Psoas muscle (tissue), 8 donors: ENCODE data around the gene BARHL2. TPM values are rescaled to one million over a fixed set of nuclear protein-coding genes. Genes with fewer than 3 reads are reported as not detected.

Experiments
- ATAC-seq, 4 donors: fragments of 200-7000 bp; cut with Tn5 transposase; one replicate each; pipeline ENCODE4 v1.9.1; 2020; ENCODE audit warnings: moderate library complexity in 3 of 4, mild to moderate bottlenecking in 2 of 4
- DNase-seq, 2 donors: peaks; one replicate each; pipeline ENCODE4 v3.0.0-alpha.2; 2020
- H3K27ac ChIP-seq: fragments of 200-600 bp; one replicate; pipeline ENCODE4 v1.8.0; 2022
- H3K27me3 ChIP-seq, 3 donors: fragments of 200-600 bp in 1 of 3; one replicate each; pipeline versions ENCODE4 v1.6.1 to v1.8.0; 2013 to 2022; ENCODE audit warnings: low read length in 2 of 3, mild to moderate bottlenecking in 2 of 3, moderate library complexity in 1 of 3; ENCODE audit not compliant: insufficient read depth in 3 of 3
- H3K36me3 ChIP-seq, 2 donors: fragments of 200-600 bp in 1 of 2; one replicate each; pipeline versions ENCODE4 v1.6.1 to v1.8.0; 2013 to 2022; ENCODE audit warnings: low read depth in 1 of 2, mild to moderate bottlenecking in 1 of 2, moderate library complexity in 1 of 2; ENCODE audit not compliant: insufficient read depth in 1 of 2
- H3K4me1 ChIP-seq: fragments of 200-600 bp; one replicate; pipeline ENCODE4 v1.8.0; 2022
- H3K4me3 ChIP-seq: fragments of 200-600 bp; one replicate; pipeline ENCODE4 v1.8.0; 2022; ENCODE audit warnings: mild to moderate bottlenecking
- H3K9me3 ChIP-seq: fragments of 200-600 bp; one replicate; pipeline ENCODE4 v1.8.0; 2022
- WGBS, 3 donors: extraction: QIAGEN DNeasy Blood & Tissue Kit; methylation state at CpG; one replicate each; pipeline versions ENCODE4 v1.1.6 to v1.1.7; 2013; 5-methylcytosine and 5-hydroxymethylcytosine counted together
- intact Hi-C, 2 donors: fragments of 100-400 bp; cut with DNase I; formaldehyde crosslinking; loops; one replicate each; pipeline versions ENCODE4 v1.11.0 to v1.14.2; 2022
- polyA plus RNA-seq, 3 donors: library from polyadenylated mRNA; stranded (reverse); fragments of 200-250 nt; gene quantifications; one replicate each; pipeline ENCODE4 v1.2.3, GENCODE V29; 2013
- total RNA-seq, 4 donors: library from RNA; stranded (reverse); fragmentation: NEBNext Ultra II Directional in 2 of 4; extraction: Animal tissue kit (Norgen Biotek cat#: 25700) in 2 of 4; gene quantifications; one replicate each; pipeline versions ENCODE4 v1.2.1 to v1.2.4, GENCODE V29; 2021 to 2023
- TF ChIP-seq, protein P1 (sequence below): fragments of 200-600 bp; IDR thresholded peaks from one replicate; pipeline ENCODE4 v1.8.0; 2022; ENCODE audit warnings: antibody characterized with exemption
- donor health status: healthy with polysubstance abuse.
- donor health status: DM: no; HTN: no; CAD: no; lungs with moderate emphysema.
- donor health status: Bipolar disorder and iron deficiency.
- donor health status: healthy.
- donor health status: DM: yes; HTN: yes; CAD: no.
- donor health status: DM: no; HTN: no; CAD: no.
- donor health status: DM: no; HTN: no; CAD: no.
- donor health status: DM: yes; HTN: yes; CAD: no.

Gene BARHL2
- total and polyA plus RNA-seq, 7 donors: not detected

DNA sequence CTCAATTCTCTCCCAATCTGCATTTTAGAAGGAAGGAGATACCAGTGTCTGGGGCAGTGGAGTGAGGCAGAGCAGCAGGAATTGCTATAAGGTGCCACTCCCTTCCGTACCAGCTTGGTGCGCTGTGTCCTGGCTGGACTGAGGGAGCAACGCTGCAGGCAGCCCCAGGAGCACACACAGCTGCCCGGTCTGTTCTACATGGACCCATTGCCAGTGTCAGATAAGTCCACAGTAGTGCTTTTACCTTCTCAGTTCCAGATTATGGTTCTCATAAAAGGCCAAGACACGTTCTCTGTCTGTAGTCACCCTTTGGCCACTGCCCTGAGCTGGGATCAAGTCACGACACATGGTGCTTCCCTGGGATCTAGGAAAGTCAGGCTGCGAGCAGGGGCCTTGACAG lies 44.1 kb upstream of the BARHL2 start:
- intact Hi-C loops: no loop called here
- Histone ChIP-seq H3K4me3 (no peak overlapping the region), H3K9me3 (no peaks in the 10 kb centered on the region), H3K4me1 (peaks cover 7% of the 10 kb centered on the region), H3K27me3 (peaks cover 0 to 17% (median 0%) of the 10 kb centered on the region in 3 donors), H3K36me3 (no peaks in the 10 kb centered on the region), H3K27ac (no peak overlapping the region)
- 77 to 81% (median 80%) methylated on average over 7 of the region's 7 CpGs for WGBS, 3 donors
- TF ChIP-seq, protein P1, sequence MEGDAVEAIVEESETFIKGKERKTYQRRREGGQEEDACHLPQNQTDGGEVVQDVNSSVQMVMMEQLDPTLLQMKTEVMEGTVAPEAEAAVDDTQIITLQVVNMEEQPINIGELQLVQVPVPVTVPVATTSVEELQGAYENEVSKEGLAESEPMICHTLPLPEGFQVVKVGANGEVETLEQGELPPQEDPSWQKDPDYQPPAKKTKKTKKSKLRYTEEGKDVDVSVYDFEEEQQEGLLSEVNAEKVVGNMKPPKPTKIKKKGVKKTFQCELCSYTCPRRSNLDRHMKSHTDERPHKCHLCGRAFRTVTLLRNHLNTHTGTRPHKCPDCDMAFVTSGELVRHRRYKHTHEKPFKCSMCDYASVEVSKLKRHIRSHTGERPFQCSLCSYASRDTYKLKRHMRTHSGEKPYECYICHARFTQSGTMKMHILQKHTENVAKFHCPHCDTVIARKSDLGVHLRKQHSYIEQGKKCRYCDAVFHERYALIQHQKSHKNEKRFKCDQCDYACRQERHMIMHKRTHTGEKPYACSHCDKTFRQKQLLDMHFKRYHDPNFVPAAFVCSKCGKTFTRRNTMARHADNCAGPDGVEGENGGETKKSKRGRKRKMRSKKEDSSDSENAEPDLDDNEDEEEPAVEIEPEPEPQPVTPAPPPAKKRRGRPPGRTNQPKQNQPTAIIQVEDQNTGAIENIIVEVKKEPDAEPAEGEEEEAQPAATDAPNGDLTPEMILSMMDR: no peak
- DNase-seq (no peak), ATAC-seq (no peak)

DNA sequence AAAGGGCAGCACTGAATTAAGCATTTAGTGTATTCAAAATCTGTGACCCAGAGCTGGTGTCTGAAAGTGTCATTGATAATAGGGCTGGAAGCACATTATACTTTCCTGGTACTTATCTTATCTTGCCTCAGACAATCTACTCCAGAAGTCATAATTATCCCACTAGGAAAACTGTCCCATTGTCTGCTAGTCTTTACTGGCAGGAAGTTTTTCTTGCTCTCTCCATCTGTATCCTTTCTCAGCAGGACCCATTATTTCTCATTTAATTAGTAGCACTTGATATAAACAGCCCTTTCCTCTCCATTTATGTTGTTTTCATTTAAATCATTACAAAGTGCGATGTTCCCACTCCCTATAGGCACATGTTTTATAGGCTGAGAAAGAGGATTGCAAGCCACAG lies 36.5 kb upstream of the BARHL2 start:
- Histone ChIP-seq H3K27ac (no peak overlapping the region), H3K36me3 (no peaks in the 10 kb centered on the region), H3K4me1 (no peaks in the 10 kb centered on the region), H3K27me3 (peaks cover 0 to 30% (median 3%) of the 10 kb centered on the region in 3 donors), H3K4me3 (no peak overlapping the region), H3K9me3 (no peaks in the 10 kb centered on the region)
- ATAC-seq (no peak), DNase-seq (no peak)
- TF ChIP-seq, protein P1: no peak
- WGBS, 3 donors: 70 to 91% (median 76%) methylated on average over 1 of the region's 1 CpG
- intact Hi-C loops: no loop called here

- intact Hi-C loops: no loop called here
- Histone ChIP-seq H3K27me3 (peaks cover 0 to 16% (median 0%) of the 10 kb centered on the region in 3 donors), H3K4me3 (no peak overlapping the region), H3K36me3 (no peaks in the 10 kb centered on the region), H3K9me3 (no peaks in the 10 kb centered on the region), H3K27ac (no peak overlapping the region), H3K4me1 (no peaks in the 10 kb centered on the region)
- TF ChIP-seq, protein P1: no peak
- ATAC-seq (no peak), DNase-seq (no peak)
Observed at GRCh38 chr1:90748668-90749067, 31.6 kb upstream of the BARHL2 start.

GRCh38 chr1:90746857-90747256 lies 29.8 kb upstream of the BARHL2 start:
- DNase-seq (no peak), ATAC-seq (no peak)
- Histone ChIP-seq H3K9me3 (no peaks in the 10 kb centered on the region), H3K36me3 (no peaks in the 10 kb centered on the region), H3K27ac (no peak overlapping the region), H3K27me3 (peaks cover 0 to 19% (median 0%) of the 10 kb centered on the region in 3 donors), H3K4me1 (no peaks in the 10 kb centered on the region), H3K4me3 (no peak overlapping the region)
- intact Hi-C loops: no loop called here
- WGBS, 3 donors: 95 to 100% (median 99%) methylated on average over 1 of the region's 1 CpG
- TF ChIP-seq, protein P1: no peak

- H3K36me3 ChIP-seq: no peaks in the 10 kb centered on the region
- TF ChIP-seq, protein P1: no peak
- intact Hi-C loops: no loop called here
- 85 to 91% (median 90%) methylated on average over 2 of the region's 2 CpGs for WGBS, 3 donors
- peaks cover 0 to 15% (median under 1%) of the 10 kb centered on the region in 3 donors for H3K27me3 ChIP-seq
- no peak overlapping the region for H3K4me3 ChIP-seq
- H3K4me1 ChIP-seq: no peaks in the 10 kb centered on the region
- no peaks in the 10 kb centered on the region for H3K9me3 ChIP-seq
- H3K27ac ChIP-seq: no peak overlapping the region
- DNase-seq (no peak), ATAC-seq (no peak)
Observed at GRCh38 chr1:90745972-90746371, 28.9 kb upstream of the BARHL2 start.
